Measurements from ENCODE around the gene TTC22.

Gene TTC22

GRCh38 chr1:54748094-54748835 is 52.9 kb downstream of the TTC22 start:
- no peak overlapping the region for H3K4me3 ChIP-seq (ENCODE audit: control insufficient read depth, low read depth, low read length)
- DNase-seq (ENCODE audit: low read depth), result no peak
- no peak for TF ChIP-seq CTCF (IDR thresholded peaks at IDR 0.05; ENCODE audit: control insufficient read depth, insufficient read depth, low read depth, low read length, missing control alignments)

GRCh38 chr1:54745864-54746263 is 55.3 kb downstream of the TTC22 start:
- H3K4me3 ChIP-seq (ENCODE audit: control insufficient read depth, low read depth, low read length), result no peak overlapping the region
- no peak for TF ChIP-seq CTCF (IDR thresholded peaks at IDR 0.05; ENCODE audit: control insufficient read depth, insufficient read depth, low read depth, low read length, missing control alignments)
- no peak for DNase-seq (ENCODE audit: low read depth)

- TF ChIP-seq CTCF (IDR thresholded peaks at IDR 0.05; ENCODE audit: control insufficient read depth, insufficient read depth, low read depth, low read length, missing control alignments), result no peak
- no peak for DNase-seq (ENCODE audit: low read depth)
- H3K4me3 ChIP-seq (ENCODE audit: control insufficient read depth, low read depth, low read length), result no peak overlapping the region
These were observed 55.8 kb downstream of the TTC22 start for GRCh38 chr1:54745274-54745673.

- TF ChIP-seq CTCF (IDR thresholded peaks at IDR 0.05; ENCODE audit: control insufficient read depth, insufficient read depth, low read depth, low read length, missing control alignments), result no peak
- H3K4me3 ChIP-seq (ENCODE audit: control insufficient read depth, low read depth, low read length), result no peak overlapping the region
- no peak for DNase-seq (ENCODE audit: low read depth)
These were observed 56.4 kb downstream of the TTC22 start for GRCh38 chr1:54744696-54745095.

- DNase-seq (ENCODE audit: low read depth), result no peak
These were observed 57.5 kb downstream of the TTC22 start for GRCh38 chr1:54743416-54744226.

GRCh38 chr1:54742282-54742681 is 58.8 kb downstream of the TTC22 start:
- no peak for DNase-seq (ENCODE audit: low read depth)
- TF ChIP-seq CTCF (IDR thresholded peaks at IDR 0.05; ENCODE audit: control insufficient read depth, insufficient read depth, low read depth, low read length, missing control alignments), result no peak
- no peak overlapping the region for H3K4me3 ChIP-seq (ENCODE audit: control insufficient read depth, low read depth, low read length)

More at GRCh38 chr1:54743416-54744226, 57.5 kb downstream of the TTC22 start:
- TF ChIP-seq CTCF (IDR thresholded peaks at IDR 0.05; ENCODE audit: control insufficient read depth, insufficient read depth, low read depth, low read length, missing control alignments), result no peak
- no peak overlapping the region for H3K4me3 ChIP-seq (ENCODE audit: control insufficient read depth, low read depth, low read length)

All from AG09309 (cell line).